Transverse colon (tissue), 3 donors: ENCODE results near the gene ACADL.

Source experiments
- CTCF ChIP-seq, 5 experiments: fragments of 200-600 bp in 3 of 5; fragments of 450-650 bp in 2 of 5; sonication (generic) in 3 of 5; IDR thresholded peaks; 1 replicate in 2 of 5; 2 replicates in 3 of 5; pipeline ENCODE4 v1.5.1; 2016 to 2017; ENCODE audit warnings: antibody characterized with exemption in 5 of 5, inconsistent platforms in 3 of 5, mild to moderate bottlenecking in 2 of 5, moderate library complexity in 1 of 5
- EP300 ChIP-seq: sonication (generic); formaldehyde crosslinking; IDR thresholded peaks from one replicate; pipeline ENCODE4 v1.6.1; 2017; ENCODE audit warnings: antibody characterized with exemption, low read depth

DNA sequence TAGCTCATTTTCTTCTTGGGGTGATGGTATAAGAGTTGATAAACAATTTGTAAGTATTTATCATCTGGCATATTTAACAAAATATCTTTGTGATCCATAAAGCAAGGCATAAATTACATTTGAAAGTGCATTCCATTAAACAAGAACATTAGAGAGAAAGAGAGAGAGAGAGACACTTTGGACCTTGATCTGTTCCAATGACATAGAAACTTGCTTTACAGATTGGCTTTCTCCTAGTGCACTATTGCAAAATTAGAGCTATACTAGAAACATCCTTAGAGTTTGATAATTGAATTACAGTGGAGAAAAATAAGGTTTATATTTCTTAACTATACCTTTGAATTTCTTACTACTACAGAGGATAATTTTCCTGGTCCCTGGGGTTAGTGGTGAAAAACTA lies 5.7 kb upstream of the ACADL start:
- TF ChIP-seq CTCF (IDR thresholded peaks at IDR 0.05) (no peak), EP300 (no peak)
